Midbrain (tissue), 1 donor: ENCODE data around the gene CDK11B.
"Not testable (repeated sequence)": the region's sequence is repeated elsewhere in the genome, so short reads cannot be mapped to it uniquely, and the experiment has no call there.

ENCODE experiments used
- DNase-seq: peaks from one replicate; lab custom pipeline; 2025; lab: John Stamatoyannopoulos, UW

The CDK11B gene

GRCh38 chr1:1658583-1659549 lies at the start of gene CDK11B:
Gene CDK11B (minus strand): TSS chr1:1659004. CDS start chr1:1657485, 1,519 bp downstream.
- peak; percentile 88 for DNase-seq

GRCh38 chr1:1707897-1708296 lies 49.1 kb upstream of the CDK11B start:
- not testable (repeated sequence) for DNase-seq

- DNase-seq, result not testable (repeated sequence)
Observed at GRCh38 chr1:1707241-1707640, 48.4 kb upstream of the CDK11B start.

- DNase-seq, result not testable (repeated sequence)
Observed at GRCh38 chr1:1705623-1706022, 46.8 kb upstream of the CDK11B start.

GRCh38 chr1:1704284-1704957 lies 45.6 kb upstream of the CDK11B start:
- DNase-seq, result not testable (repeated sequence)

- DNase-seq, result no peak
Observed at GRCh38 chr1:1703796-1704195, 45.0 kb upstream of the CDK11B start.

- DNase-seq, result not testable (repeated sequence)
Observed at GRCh38 chr1:1702506-1702905, 43.7 kb upstream of the CDK11B start.

GRCh38 chr1:1700557-1700956 lies 41.8 kb upstream of the CDK11B start:
- not testable (repeated sequence) for DNase-seq

- DNase-seq, result not testable (repeated sequence)
Observed at GRCh38 chr1:1700067-1700466, 41.3 kb upstream of the CDK11B start.

- DNase-seq, result not testable (repeated sequence)
Observed at GRCh38 chr1:1699061-1699460, 40.3 kb upstream of the CDK11B start.

- DNase-seq, result not testable (repeated sequence)
Observed at GRCh38 chr1:1697358-1698183, 38.8 kb upstream of the CDK11B start.

- not testable (repeated sequence) for DNase-seq
Observed at GRCh38 chr1:1696431-1697357, 37.9 kb upstream of the CDK11B start.

GRCh38 chr1:1692714-1693647 lies 34.2 kb upstream of the CDK11B start, which contains the start of gene SLC35E2B:
Gene SLC35E2B (minus strand): TSS chr1:1692795. CDS start chr1:1676699, 16,096 bp downstream.
- DNase-seq, result peak; percentile 91

GRCh38 chr1:1692324-1692713 lies 33.5 kb upstream of the CDK11B start:
- DNase-seq, result not testable (repeated sequence)

- DNase-seq, result not testable (repeated sequence)
Observed at GRCh38 chr1:1691443-1691842, 32.6 kb upstream of the CDK11B start.

GRCh38 chr1:1689526-1689925 lies 30.7 kb upstream of the CDK11B start:
- DNase-seq, result not testable (repeated sequence)

- no peak for DNase-seq
Observed at GRCh38 chr1:1687846-1688245, 29.0 kb upstream of the CDK11B start.

GRCh38 chr1:1684031-1684681 lies 25.4 kb upstream of the CDK11B start:
- DNase-seq, result no peak
